NCI-H2107 (cell line): ENCODE results near the gene CALHM1.
"Not testable (repeated sequence)": the region's sequence is repeated elsewhere in the genome, so short reads cannot be mapped to it uniquely, and the experiment has no call there.

Experiments used
- DNase-seq: peaks from one replicate; lab custom pipeline; 2025; lab: John Stamatoyannopoulos, UW

The CALHM1 gene

DNA sequence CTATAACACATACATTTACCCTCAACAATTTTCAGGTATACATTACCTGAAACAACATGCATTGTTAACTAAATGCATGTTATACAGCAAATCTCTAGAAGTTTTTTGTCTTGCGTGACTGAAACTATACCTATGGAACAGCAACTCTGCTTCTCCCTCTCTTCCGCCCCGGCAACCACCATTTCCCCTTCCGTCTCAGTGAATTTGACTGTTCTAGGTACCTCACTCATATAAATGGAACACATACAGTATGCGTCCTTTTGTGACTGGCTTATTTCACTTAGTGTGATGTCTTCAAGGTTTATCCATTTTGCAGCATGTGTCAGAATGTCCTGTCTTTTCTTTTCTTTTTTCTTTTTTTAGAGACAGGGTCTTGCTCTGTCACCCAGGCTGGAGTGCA, 29.1 kb downstream of the CALHM1 start:
- DNase-seq, result no peak

DNA sequence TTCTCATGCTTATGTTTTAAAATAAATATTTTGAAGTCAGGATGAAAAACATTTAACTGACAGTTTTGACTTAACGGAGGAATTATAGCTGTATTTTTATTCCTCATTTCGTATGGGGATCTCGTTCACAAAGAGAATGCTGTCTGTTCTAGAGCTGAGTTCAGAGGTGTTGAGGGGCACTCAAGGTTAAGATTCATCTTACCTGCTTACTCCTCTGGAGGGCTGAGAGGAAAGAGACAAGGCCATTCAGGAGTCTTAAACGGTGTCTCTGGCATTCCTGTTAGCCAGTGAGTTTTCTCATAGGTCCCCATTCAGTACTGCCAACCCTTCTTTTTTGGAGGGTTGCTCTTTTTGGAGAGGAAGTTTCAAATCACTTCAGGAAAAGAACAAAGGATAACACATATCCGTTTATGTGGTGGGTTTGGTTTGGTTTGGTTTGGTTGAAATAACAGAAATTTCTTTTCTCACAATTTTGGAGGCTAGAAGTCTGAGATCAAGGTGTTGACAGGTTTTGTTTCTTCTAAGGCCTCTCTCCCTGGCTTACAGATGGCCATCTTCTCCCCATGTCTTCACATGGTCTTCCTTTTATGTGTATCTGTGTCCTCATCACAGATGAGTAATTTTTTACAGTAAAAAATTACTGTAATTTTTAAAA, 29.6 kb downstream of the CALHM1 start:
- DNase-seq, result no peak

DNA sequence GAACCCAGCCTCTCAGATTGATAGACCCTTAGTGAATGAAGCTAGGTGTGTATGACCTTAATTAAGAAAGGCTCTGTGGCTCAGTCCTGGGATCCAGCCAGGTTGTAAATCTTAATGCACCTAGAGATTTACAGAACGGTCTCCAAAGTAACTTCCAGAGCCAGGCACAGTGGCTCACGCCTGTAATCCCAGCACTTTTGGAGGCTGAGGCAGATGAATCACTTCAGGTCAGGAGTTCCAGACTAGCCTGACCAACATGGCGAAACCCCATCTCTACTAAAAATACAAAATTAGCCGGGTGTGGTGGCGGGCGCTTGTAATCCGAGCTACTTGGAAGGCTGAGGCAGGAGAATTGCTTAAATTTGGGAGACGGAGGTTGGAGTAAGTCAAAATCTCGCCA, 30.8 kb downstream of the CALHM1 start:
- no peak for DNase-seq

DNA sequence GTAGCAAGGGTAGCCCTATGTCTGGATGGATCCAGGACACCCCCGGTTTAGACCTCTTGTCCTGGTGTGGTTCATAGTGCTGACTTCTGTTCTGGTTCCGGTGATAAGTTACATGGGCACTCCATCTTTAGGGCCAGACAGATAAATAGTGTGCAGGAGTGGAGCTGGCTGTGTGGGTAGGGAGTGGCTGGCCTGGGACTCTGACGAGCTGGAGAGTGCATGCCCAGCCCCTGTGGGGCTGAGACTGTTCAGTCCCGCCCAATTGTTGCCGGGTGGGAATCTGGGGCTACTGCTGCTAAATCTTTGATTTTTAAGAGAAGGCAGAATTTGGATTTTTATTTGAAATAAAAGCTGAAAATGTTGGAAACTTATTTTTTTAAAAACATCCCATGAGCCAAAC, 35.0 kb downstream of the CALHM1 start:
- no peak for DNase-seq

DNA sequence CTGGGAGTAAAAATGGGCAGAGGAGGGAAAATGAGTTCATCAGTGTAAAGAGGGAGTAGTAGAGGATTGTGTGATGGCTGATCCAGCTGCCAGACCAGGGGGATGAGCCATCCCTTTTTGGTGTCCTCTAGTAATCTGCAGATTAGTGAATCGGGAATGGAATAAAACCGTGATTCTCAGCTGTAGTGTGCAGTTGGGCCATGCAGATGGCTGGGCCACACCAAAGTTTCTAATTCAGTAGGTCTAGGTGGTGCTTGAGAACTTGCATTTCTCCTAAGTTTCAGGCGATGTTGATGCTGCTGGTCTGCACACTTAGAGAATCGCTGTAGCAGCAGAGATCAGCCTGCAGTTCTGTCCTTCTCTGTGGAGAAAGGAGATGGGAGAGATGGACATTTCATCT, 39.6 kb downstream of the CALHM1 start:
- DNase-seq, result no peak

DNA sequence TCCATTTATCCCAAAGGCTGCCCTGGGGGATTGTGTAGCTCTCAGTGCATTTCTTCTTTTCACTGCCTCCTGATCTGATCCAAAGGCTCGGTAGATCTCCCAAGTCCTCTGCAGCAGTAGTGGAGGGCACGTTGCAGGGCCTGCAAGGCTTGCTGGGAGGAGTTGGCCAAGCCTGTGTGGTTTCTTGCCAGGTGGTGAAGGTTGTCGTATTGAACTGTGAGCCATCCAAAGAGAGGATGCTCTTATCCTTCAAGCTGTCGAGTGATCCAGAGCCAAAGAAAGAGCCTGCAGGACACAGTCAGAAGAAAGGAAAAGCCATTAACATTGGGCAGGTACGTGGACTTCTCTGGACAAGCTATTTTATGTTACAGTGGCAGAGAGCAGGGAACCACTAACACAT, 41.1 kb downstream of the CALHM1 start:
- DNase-seq, result no peak

DNA sequence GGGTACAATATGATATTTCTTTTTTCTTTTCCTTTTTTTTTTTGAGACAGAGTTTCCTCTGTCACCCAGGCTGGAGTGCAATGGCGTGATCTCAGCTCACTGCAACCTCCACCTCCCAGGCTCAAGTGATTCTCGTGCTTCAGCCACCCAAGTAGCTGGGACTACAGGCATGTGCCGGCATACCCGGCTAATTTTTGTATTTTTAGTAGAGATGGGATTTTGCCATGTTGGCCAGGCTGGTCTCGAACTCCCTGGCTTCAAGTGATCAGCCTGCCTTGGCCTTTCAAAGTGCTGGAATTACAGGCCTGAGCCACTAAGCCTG, 41.6 kb downstream of the CALHM1 start:
- DNase-seq, result not testable (repeated sequence)

DNA sequence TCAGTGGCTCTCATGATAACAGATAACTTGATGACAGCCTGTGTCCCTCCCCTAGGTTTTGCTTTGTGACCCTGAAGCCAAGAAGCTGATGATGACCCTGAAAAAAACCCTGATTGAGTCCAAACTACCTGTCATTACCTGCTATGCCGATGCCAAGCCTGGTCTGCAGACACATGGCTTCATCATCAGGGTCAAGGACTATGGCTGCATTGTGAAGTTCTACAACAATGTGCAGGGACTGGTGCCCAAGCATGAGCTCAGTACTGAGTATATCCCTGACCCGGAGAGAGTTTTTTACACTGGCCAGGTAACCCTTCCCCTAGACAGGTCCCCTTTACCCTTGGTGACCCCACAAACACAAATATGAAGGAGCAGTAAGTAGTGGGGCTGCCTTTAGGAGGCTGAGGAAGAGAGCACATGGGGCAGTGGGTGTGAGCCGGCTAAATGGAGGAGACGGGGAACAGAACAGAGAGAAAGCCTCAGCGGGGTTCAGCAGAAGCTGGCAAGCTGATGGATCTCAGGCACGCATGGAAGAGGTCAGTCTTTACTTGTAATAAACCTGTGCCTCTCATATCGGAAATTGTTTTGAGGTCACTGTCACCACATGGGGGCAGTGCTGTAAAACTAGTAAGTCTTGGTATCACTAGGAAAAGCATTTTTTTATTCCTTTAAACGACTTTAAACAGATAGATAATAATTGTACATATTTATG, 42.1 kb downstream of the CALHM1 start:
- no peak for DNase-seq

DNA sequence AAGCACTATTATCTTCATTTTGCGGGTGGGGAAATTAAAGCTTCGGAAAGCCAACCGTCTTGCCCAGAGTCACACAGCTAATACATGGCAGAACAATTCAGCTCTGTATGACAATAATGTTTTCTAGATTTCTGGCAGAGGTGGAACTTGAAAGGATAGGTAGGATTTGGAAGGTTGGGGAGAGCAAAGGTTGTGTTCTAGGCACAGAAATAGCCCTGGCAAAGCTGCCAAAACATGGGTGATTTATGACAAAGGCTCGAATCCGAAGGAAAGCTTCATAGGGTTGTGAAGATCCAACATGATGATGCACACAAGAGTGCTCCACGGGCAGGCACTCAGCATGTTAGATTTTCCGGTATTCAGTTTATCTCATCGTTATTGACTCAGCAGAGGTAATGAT, 43.1 kb downstream of the CALHM1 start:
- no peak for DNase-seq

DNA sequence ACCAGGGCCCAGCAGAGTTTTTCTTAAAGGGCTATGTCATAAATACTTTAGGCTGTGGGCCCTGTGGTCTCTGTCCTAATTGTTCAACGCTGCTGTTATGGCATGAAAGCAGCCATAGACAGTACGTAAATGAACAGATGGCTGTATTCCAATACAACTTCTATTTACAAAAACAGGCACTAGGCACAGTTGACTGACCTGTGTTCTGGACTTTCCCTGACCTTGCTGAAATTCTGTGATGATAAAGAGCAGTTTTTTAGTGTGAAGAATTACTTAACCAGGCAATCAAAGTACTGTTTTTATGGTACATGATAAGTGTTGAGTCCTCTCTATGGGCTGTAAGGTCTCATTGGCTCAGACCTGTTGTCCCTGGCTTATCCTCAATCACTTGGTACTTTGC, 45.1 kb downstream of the CALHM1 start:
- DNase-seq, result no peak
